Omental fat pad (tissue), 4 donors: Measurements from ENCODE around the gene FKBP5. TPM values are rescaled to one million over a fixed set of nuclear protein-coding genes. Genes with fewer than 3 reads are reported as not detected.
A peak's percentile ranks its signal among the peaks of the same experiment; 100 is the strongest.

ENCODE experiments used
- ATAC-seq: fragments of 150-250 bp; one replicate; pipeline ENCODE4 v1.9.1; 2016; ENCODE audit warnings: mild to moderate bottlenecking, moderate library complexity; ENCODE audit not compliant: low FRiP score
- DNase-seq: peaks from one replicate; pipeline ENCODE4 v3.0.0-alpha.2; 2019; ENCODE audit warnings: low spot score
- CTCF ChIP-seq, 3 donors: fragments of 450-650 bp; IDR thresholded peaks; one replicate each; pipeline ENCODE4 v1.5.1; 2016 to 2017; ENCODE audit warnings: antibody characterized with exemption in 3 of 3, mild to moderate bottlenecking in 3 of 3, moderate library complexity in 2 of 3
- total RNA-seq, 4 donors: library from RNA; depleted of rRNA; stranded (reverse); fragments of >200 nt; gene quantifications; one replicate each; pipeline ENCODE4 v1.1.0, GENCODE V29; 2016

Gene FKBP5
- total RNA-seq, 4 donors from 2014 or later: 257 to 722 (median 366) TPM

- ATAC-seq (peak; percentile 67), DNase-seq (peak; percentile 90)
- no peak for TF ChIP-seq CTCF (IDR thresholded peaks at IDR 0.05)
Measured at GRCh38 chr6:35731736-35732532, 43.2 kb upstream of the FKBP5 start.

- peak; percentile 99 for DNase-seq
- ATAC-seq: peak; percentile 46
- no peak for TF ChIP-seq CTCF (IDR thresholded peaks at IDR 0.05)
Measured at GRCh38 chr6:35731414-35731735, 42.7 kb upstream of the FKBP5 start.

- no peak for ATAC-seq
- no peak for DNase-seq
- no peak for TF ChIP-seq CTCF (IDR thresholded peaks at IDR 0.05)
Measured at GRCh38 chr6:35730745-35731413, 42.2 kb upstream of the FKBP5 start.

- DNase-seq (no peak), ATAC-seq (no peak)
- TF ChIP-seq CTCF (IDR thresholded peaks at IDR 0.05): no peak
Measured at GRCh38 chr6:35729722-35730121, 41.0 kb upstream of the FKBP5 start.

GRCh38 chr6:35728683-35729678 is 40.3 kb upstream of the FKBP5 start:
- no peak for TF ChIP-seq CTCF (IDR thresholded peaks at IDR 0.05)

GRCh38 chr6:35727935-35728682 is 39.4 kb upstream of the FKBP5 start:
- peak; percentile 70 for DNase-seq
- no peak for TF ChIP-seq CTCF (IDR thresholded peaks at IDR 0.05)
- ATAC-seq: peak; percentile 71

More at GRCh38 chr6:35728683-35729678, 40.3 kb upstream of the FKBP5 start:
- ATAC-seq: no peak
- no peak for DNase-seq
